Measurements from ENCODE around the gene ACAP1. TPM values are rescaled to one million over a fixed set of nuclear protein-coding genes. Genes with fewer than 3 reads are reported as not detected.
A peak's percentile ranks its signal among the peaks of the same experiment; 100 is the strongest.

ACAP1 gene
- total and polyA plus RNA-seq, 4 donors = 1.1 to 7.4 (median 4.7) TPM

DNA sequence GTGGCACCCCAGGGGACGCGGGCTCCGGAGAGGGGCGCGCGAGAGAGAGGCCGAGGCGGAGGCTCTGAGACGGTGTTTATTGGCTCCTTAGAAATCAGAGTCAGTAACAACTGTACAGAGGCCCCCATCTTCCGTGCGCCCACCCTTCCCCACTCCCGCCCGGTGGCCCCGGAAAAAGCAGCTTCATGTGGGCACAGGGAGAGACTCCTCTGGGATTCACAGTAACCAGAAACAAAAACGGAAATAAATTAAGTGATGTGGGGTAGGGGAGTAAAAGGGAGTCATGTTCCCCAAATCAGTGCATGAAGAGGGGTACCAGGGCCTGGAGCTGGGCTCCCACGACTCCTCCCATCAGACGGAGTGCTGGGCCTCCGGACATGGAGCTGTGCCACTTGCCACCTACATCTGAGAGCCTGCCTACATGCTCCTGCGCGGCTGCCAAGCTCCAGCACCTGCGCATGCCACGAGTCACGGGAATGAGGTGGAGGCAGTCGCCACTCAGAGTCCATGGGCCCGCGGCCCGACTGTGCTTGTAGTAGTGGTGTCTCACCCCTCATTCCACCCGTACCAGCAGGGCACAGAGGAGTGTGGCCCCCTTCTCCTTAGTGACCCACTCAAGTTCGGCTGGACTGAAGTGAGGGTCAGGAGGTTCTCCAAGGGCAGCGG lies 20.6 kb upstream of the ACAP1 start:
- no peaks in the 10 kb centered on the region for H3K9me3 ChIP-seq (ENCODE audit: control insufficient read depth in 4 of 4, low read length in 3 of 4)
- no peaks in the 10 kb centered on the region for H3K27me3 ChIP-seq (ENCODE audit: control insufficient read depth in 4 of 4, insufficient read depth in 4 of 4, low read length in 3 of 4)
- peak overlapping the region; percentile 66 to 88 (median 76) for H3K4me3 ChIP-seq (ENCODE audit: low read depth in 1 of 3, low read length in 3 of 3)
- TF ChIP-seq, protein P1, sequence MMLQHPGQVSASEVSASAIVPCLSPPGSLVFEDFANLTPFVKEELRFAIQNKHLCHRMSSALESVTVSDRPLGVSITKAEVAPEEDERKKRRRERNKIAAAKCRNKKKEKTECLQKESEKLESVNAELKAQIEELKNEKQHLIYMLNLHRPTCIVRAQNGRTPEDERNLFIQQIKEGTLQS (IDR thresholded peaks at IDR 0.05) = no peak
- TF ChIP-seq RAD21 (IDR thresholded peaks at IDR 0.05) (no peak), EGR1 (IDR thresholded peaks at IDR 0.05; ENCODE audit: low read depth in 2 of 2) (no peak), HNF4A (conservative IDR thresholded peaks at IDR 0.05) (no peak), GABPA (IDR thresholded peaks at IDR 0.05 in 1 of 2, conservative IDR thresholded peaks at IDR 0.05 in 1 of 2) (no peak), FOXA2 (IDR thresholded peaks at IDR 0.05) (no peak), FOXA1 (IDR thresholded peaks at IDR 0.05) (no peak), SP1 (IDR thresholded peaks at IDR 0.05) (no peak), HNF4G (IDR thresholded peaks at IDR 0.05) (no peak)
- TF ChIP-seq, protein P2, sequence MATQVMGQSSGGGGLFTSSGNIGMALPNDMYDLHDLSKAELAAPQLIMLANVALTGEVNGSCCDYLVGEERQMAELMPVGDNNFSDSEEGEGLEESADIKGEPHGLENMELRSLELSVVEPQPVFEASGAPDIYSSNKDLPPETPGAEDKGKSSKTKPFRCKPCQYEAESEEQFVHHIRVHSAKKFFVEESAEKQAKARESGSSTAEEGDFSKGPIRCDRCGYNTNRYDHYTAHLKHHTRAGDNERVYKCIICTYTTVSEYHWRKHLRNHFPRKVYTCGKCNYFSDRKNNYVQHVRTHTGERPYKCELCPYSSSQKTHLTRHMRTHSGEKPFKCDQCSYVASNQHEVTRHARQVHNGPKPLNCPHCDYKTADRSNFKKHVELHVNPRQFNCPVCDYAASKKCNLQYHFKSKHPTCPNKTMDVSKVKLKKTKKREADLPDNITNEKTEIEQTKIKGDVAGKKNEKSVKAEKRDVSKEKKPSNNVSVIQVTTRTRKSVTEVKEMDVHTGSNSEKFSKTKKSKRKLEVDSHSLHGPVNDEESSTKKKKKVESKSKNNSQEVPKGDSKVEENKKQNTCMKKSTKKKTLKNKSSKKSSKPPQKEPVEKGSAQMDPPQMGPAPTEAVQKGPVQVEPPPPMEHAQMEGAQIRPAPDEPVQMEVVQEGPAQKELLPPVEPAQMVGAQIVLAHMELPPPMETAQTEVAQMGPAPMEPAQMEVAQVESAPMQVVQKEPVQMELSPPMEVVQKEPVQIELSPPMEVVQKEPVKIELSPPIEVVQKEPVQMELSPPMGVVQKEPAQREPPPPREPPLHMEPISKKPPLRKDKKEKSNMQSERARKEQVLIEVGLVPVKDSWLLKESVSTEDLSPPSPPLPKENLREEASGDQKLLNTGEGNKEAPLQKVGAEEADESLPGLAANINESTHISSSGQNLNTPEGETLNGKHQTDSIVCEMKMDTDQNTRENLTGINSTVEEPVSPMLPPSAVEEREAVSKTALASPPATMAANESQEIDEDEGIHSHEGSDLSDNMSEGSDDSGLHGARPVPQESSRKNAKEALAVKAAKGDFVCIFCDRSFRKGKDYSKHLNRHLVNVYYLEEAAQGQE (IDR thresholded peaks at IDR 0.05) = no peak
- TF ChIP-seq, protein P3, sequence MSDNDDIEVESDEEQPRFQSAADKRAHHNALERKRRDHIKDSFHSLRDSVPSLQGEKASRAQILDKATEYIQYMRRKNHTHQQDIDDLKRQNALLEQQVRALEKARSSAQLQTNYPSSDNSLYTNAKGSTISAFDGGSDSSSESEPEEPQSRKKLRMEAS (IDR thresholded peaks at IDR 0.05) = no peak
- DNase-seq (ENCODE audit: low spot score) = no peak
- H3K4me1 ChIP-seq (ENCODE audit: control insufficient read depth in 4 of 4, insufficient read depth in 4 of 4, low read length in 3 of 4) = peaks cover 7 to 40% (median 25%) of the 10 kb centered on the region in 4 donors
- peak overlapping the region; percentile 21 to 68 for H3K9ac ChIP-seq (ENCODE audit: low read depth in 1 of 2, low read length in 2 of 2)
- H3K27ac ChIP-seq (ENCODE audit: low read depth in 1 of 2, low read length in 2 of 2) = peak overlapping the region; percentile 78 to 84
- 41% methylated on average over 30 of the region's 30 CpGs for WGBS
- peaks cover 17 to 52% (median 39%) of the 10 kb centered on the region in 4 donors for H3K36me3 ChIP-seq (ENCODE audit: control insufficient read depth in 4 of 4, insufficient read depth in 3 of 4, low read depth in 1 of 4, low read length in 3 of 4)

DNA sequence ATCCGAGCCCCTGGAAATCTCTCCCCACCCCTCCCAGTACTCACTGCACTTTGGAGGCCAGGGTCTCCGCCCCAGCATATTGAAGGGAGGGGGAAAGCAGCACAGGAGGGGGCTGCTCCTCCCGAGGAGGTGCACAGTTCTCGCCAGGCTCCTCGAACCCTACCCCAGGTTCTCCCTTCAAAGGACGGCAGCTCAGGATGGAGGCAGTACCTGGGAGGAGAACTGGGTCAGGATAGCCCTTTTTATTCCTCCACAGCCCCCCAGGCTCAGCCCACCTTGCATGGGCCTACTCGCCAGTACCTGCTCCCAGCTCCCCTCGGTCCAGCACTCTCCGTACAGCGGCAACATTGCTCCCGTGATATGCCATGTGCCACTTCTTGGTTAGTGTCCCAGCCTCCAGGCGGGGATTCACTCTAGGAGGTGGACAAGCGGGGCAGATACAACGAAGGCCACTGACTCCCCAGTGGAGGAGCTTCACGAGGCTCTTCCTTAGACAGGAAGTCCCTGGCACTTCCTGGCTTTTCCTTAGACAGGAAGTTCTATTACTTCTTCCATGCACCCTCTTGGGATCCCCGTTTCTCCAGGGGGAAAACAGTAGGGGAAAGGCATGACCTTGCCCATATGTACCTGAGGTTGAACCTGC lies 19.0 kb upstream of the ACAP1 start:
- H3K4me3 ChIP-seq (ENCODE audit: low read depth in 1 of 3, low read length in 3 of 3) = no peak overlapping the region
- no peak overlapping the region for H3K9ac ChIP-seq (ENCODE audit: low read depth in 1 of 2, low read length in 2 of 2)
- H3K4me1 ChIP-seq (ENCODE audit: control insufficient read depth in 4 of 4, insufficient read depth in 4 of 4, low read length in 3 of 4) = peaks cover 7 to 33% (median 25%) of the 10 kb centered on the region in 4 donors
- no peaks in the 10 kb centered on the region for H3K9me3 ChIP-seq (ENCODE audit: control insufficient read depth in 4 of 4, low read length in 3 of 4)
- no peak overlapping the region for H3K27ac ChIP-seq (ENCODE audit: low read depth in 1 of 2, low read length in 2 of 2)
- H3K27me3 ChIP-seq (ENCODE audit: control insufficient read depth in 4 of 4, insufficient read depth in 4 of 4, low read length in 3 of 4) = no peaks in the 10 kb centered on the region
- WGBS = 92% methylated on average over 16 of the region's 16 CpGs
- TF ChIP-seq JUND (IDR thresholded peaks at IDR 0.05) (no peak), YY1 (IDR thresholded peaks at IDR 0.05) (no peak), RAD21 (IDR thresholded peaks at IDR 0.05) (no peak)
- TF ChIP-seq, protein P4, sequence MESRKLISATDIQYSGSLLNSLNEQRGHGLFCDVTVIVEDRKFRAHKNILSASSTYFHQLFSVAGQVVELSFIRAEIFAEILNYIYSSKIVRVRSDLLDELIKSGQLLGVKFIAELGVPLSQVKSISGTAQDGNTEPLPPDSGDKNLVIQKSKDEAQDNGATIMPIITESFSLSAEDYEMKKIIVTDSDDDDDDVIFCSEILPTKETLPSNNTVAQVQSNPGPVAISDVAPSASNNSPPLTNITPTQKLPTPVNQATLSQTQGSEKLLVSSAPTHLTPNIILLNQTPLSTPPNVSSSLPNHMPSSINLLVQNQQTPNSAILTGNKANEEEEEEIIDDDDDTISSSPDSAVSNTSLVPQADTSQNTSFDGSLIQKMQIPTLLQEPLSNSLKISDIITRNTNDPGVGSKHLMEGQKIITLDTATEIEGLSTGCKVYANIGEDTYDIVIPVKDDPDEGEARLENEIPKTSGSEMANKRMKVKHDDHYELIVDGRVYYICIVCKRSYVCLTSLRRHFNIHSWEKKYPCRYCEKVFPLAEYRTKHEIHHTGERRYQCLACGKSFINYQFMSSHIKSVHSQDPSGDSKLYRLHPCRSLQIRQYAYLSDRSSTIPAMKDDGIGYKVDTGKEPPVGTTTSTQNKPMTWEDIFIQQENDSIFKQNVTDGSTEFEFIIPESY (IDR thresholded peaks at IDR 0.05) = no peak
- H3K36me3 ChIP-seq (ENCODE audit: control insufficient read depth in 4 of 4, insufficient read depth in 3 of 4, low read depth in 1 of 4, low read length in 3 of 4) = peaks cover 13 to 54% (median 35%) of the 10 kb centered on the region in 4 donors
- DNase-seq (ENCODE audit: low spot score) = no peak
